GM12873 (cell line): Measurements from ENCODE around the gene UBASH3A.

Experiments
- TF ChIP-seq, protein P1 (sequence below): IDR thresholded peaks from 2 replicates; pipeline ENCODE4 v1.5.1; 2012; ENCODE audit warnings: low read depth, mild to moderate bottlenecking, moderate library complexity, low read length, control low read depth; ENCODE audit not compliant: insufficient read depth; ENCODE audit errors: missing control alignments

UBASH3A gene

DNA sequence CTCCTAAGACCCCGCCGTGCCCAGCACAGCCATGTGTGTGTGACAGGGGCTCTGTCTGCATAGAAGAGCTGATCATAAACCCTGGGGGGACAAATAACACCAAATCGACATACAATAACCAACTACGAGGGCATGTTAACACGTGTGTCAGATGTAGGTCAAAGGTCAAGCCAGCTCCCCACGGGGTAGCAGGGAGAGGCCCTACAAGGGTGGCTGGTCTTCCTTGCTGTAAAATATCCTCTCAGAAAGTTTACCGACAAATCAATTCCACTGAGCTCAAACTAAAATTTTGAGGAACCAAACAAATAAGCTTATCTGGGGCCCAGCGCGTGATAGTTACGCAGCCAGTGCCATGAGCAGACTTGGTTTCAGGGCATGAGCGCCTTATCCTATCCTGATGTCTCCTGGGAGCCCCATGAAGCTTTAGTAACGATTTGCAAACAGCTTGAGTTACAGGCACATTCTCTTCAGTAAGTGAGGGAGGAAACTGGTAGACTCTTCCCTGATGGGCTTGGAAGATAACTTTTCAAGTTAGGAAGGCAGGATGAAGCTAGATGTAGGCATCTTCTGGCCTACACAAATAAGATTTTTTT lies 5.2 kb upstream of the UBASH3A start:
- TF ChIP-seq, protein P1, sequence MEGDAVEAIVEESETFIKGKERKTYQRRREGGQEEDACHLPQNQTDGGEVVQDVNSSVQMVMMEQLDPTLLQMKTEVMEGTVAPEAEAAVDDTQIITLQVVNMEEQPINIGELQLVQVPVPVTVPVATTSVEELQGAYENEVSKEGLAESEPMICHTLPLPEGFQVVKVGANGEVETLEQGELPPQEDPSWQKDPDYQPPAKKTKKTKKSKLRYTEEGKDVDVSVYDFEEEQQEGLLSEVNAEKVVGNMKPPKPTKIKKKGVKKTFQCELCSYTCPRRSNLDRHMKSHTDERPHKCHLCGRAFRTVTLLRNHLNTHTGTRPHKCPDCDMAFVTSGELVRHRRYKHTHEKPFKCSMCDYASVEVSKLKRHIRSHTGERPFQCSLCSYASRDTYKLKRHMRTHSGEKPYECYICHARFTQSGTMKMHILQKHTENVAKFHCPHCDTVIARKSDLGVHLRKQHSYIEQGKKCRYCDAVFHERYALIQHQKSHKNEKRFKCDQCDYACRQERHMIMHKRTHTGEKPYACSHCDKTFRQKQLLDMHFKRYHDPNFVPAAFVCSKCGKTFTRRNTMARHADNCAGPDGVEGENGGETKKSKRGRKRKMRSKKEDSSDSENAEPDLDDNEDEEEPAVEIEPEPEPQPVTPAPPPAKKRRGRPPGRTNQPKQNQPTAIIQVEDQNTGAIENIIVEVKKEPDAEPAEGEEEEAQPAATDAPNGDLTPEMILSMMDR, result no peak

DNA sequence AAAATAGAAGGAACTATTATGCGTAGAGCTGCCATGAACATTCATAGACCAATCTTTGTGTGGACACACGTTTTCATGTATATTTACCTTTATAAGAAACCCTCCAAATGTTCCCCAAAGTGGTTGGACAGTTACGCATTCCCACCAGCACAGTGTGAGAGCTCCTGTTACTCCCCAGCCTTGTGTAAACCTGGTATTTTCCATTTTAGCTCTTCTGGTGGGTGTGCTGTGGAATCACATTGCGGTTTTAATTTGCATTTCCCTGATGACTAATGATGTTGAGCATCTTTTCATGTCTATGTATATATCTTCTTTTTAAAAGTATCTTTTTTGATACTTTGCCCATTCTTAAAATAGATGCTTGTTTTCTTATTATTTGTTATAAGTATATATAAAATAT lies 3.2 kb upstream of the UBASH3A start:
- TF ChIP-seq, protein P1, result no peak

DNA sequence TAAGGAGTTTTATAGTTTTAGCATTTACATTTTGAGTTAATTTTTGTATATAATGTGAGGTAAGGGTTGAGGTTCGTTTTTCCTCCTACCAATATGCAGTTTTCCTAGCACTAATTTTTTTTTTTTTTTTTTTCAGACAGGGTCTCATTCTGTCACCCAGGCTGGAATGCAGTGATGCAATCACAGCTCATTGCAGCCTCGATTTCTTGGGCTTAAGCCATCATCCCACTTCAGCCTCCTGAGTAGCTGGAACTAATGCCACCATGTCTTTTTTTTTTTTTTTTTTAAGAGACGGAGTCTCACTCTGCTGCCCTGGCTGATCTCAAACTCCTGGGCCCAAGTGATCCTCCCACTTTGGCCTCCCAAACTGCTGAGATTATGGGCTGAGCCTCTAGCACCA lies 2.5 kb upstream of the UBASH3A start:
- TF ChIP-seq, protein P1, result no peak

DNA sequence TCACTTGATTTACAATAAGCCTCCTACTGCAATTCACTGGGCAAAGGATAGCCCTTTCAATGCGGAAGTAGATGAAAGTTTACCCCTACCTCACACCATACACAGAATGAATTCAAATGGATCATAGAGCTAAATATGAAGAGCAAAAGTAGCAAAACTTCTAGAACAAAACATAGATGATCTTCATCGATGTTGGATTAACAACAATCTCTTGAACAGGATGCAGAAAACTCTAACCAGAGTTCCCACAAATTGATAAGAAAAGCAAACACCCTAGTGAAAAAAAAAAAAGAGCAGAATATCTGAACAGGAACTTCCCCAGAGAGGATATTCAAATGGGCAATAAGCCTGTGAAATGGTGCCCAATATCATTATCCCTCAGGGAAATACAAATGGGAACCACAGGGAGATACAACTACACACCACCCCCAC lies 1.9 kb upstream of the UBASH3A start:
- TF ChIP-seq, protein P1, result no peak

DNA sequence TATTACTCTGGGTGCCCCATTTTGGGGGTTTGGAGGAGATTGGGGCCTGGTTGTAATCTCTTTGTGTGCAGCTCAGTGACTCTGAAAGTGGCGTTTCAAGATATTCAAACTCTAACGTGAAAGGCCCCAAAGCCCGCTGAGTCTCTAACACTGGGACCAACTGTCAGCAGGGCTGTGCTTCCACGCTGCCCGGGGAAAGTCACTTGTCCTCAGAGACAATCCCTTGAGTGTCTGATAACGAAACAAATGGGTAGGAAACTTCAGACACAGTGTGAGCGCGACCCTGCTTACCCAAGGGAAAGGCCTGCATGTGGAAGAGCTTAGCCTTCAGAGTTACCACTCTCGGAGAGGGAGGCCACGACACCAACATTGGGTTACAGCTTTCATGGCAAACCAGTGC lies 837 bp downstream of the UBASH3A start:
- TF ChIP-seq, protein P1, result no peak

DNA sequence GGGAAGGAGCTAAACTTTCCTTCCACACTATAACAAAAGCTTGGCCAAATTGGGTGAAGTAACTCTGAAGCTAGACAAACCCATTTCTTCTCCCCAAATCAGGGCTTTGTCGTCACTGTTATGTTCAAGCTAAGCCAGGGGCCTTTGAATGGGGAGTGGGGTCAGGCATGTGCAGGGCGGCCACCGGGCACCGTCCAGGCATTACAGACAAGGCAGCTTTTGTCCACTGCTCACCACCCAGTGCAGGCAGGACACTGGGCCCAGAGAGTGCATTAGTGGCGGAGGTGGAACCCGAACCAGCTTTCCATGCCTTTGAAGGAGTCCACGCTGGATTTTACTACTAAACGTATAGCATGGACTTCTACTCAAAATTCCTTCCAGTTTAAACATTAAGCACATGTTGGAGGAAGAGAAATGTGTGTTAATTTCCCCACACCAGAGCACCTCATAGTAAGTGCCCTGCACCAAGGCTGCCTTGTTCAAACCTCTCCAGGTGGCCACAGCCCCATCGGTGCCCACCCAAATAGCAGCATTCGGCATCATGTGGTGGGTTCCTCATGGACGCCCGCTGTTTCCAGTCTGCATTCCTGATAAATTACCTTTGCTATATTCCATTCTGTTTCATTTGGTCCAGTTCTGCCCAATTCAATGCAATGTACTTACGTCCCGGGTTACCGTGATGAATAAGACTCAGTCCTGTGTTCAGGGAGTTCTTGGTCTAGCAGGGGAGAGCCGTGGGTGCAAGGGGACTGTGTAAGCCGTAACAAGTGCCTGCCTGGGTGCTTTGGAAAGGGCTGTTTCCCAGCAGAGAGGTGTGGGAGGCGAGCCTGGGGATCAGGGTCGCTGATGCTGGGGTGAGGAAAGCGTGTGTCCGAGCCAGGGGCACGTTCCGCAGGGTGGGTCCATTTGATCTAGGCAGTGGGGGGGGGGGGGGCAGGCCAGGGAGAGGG lies 1.6 kb downstream of the UBASH3A start:
- TF ChIP-seq, protein P1, result no peak

DNA sequence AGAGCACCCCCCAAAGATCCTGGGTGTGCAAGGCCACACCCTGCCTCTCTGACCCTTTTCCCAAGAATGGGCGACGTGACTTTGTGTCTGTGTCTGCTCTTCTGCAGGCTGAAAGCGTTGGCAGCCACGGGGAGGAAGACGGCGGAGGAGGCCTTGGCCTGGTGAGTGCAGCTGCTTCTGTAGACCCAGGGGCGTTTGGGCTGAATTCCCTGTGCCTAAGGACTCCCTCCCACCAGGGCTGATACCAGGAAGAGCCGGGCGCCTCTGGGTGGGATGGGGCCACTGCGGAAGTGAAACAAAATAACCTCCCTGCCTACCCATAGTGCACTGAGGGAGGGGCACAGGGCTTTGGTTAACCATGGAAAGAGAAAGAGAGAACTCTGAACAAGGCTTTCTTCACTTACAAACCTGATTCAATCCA lies 2.5 kb downstream of the UBASH3A start:
- TF ChIP-seq, protein P1, result no peak
